ENCODE results near the gene MED26. TPM values are rescaled to one million over a fixed set of nuclear protein-coding genes. Genes with fewer than 3 reads are reported as not detected.

The MED26 gene
- total and polyA plus RNA-seq, 2 of the 8 experiments (the other 6 are each of a cell fraction or from before 2014, with no cell fraction given) = 5.3 to 10.7 TPM

DNA sequence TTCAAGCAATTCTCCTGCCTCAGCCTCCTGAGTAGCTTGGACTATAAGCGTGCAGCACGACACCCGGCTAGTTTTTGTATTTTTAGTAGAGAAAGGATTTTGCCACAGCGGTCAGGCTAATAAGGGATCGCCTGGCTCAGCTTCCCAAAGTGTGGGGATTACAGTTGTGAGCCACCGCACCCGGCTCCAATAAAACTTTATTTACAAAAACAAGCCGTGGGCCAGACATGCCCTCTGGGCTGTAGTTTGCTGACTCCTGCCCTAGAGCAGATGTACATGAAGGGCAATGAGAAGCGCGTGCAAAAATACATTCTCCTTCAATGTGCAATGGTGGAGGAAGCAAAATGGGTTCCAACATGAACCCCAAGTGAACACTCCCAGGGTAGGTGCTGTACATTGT lies 13.7 kb upstream of the MED26 start (continued):
- TF ChIP-seq TCF12 (IDR thresholded peaks at IDR 0.05; ENCODE audit: low read depth, low read length) = no peak
- no peak for TF ChIP-seq TAF1 (IDR thresholded peaks at IDR 0.05; ENCODE audit: low read depth, low read length)
- no peak for TF ChIP-seq CHD1 (IDR thresholded peaks at IDR 0.05; ENCODE audit: low read depth, low read length)
- no peak for TF ChIP-seq NANOG (IDR thresholded peaks at IDR 0.05; ENCODE audit: insufficient read depth, low read depth, low read length, poor library complexity, severe bottlenecking)
- TF ChIP-seq SAP30 (IDR thresholded peaks at IDR 0.05; ENCODE audit: insufficient read depth, insufficient replicate concordance, low read length) = no peak
- TF ChIP-seq TEAD4 (IDR thresholded peaks at IDR 0.05; ENCODE audit: low read depth, low read length) = no peak
- TF ChIP-seq BRCA1 (IDR thresholded peaks at IDR 0.05; ENCODE audit: low read depth, low read length) = no peak

Measured in H1 (cell line).